Stomach (tissue), 9 donors: Measurements from ENCODE around the gene SIK2. TPM values are rescaled to one million over a fixed set of nuclear protein-coding genes. Genes with fewer than 3 reads are reported as not detected.

Source experiments
- DNase-seq, 2 donors: peaks; one replicate each; pipeline versions ENCODE4 v3.0.0 to v3.0.0-alpha.2; 2013 to 2019
- H3K27ac ChIP-seq, 5 donors: fragments of 200-600 bp in 4 of 5; sonication (generic) in 4 of 5; one replicate each; pipeline ENCODE4 v1.5.1; 2013 to 2019; ENCODE audit warnings: mild to moderate bottlenecking in 1 of 5, moderate library complexity in 1 of 5
- H3K27me3 ChIP-seq, 3 donors: fragments of 200-600 bp; sonication (generic); one replicate each; pipeline ENCODE4 v1.5.1; 2017 to 2019; ENCODE audit warnings: mixed run types in 1 of 3
- H3K36me3 ChIP-seq, 4 donors: fragments of 200-600 bp; sonication (generic); 1 replicate in 3 of 4; 2 replicates in 1 of 4; pipeline ENCODE4 v1.5.1; 2016 to 2019
- H3K4me1 ChIP-seq, 4 donors: fragments of 200-600 bp; sonication (generic); one replicate each; pipeline ENCODE4 v1.5.1; 2016 to 2019
- H3K4me3 ChIP-seq, 4 donors: fragments of 200-600 bp; sonication (generic) in 3 of 4; one replicate each; pipeline ENCODE4 v1.5.1; 2016 to 2019; ENCODE audit warnings: mild to moderate bottlenecking in 1 of 4
- H3K9me3 ChIP-seq, 4 donors: fragments of 200-600 bp; sonication (generic); one replicate each; pipeline ENCODE4 v1.5.1; 2016 to 2019
- CTCF ChIP-seq, 7 experiments: fragments of 450-650 bp in 4 of 7; fragments of 200-600 bp in 3 of 7; sonication (generic) in 3 of 7; IDR thresholded peaks; one replicate each; pipeline ENCODE4 v1.5.1; 2016 to 2019; ENCODE audit warnings: antibody characterized with exemption in 7 of 7, control low read depth in 2 of 7, mild to moderate bottlenecking in 1 of 7
- EP300 ChIP-seq: sonication (generic); formaldehyde crosslinking; IDR thresholded peaks from one replicate; pipeline ENCODE4 v1.6.1; 2017; ENCODE audit warnings: antibody characterized with exemption
- POLR2A ChIP-seq, 4 donors: fragments of 450-650 bp; IDR thresholded peaks; one replicate each; pipeline ENCODE4 v1.6.1; 2016; ENCODE audit warnings: antibody characterized with exemption in 4 of 4, control low read depth in 2 of 4, mild to moderate bottlenecking in 1 of 4, moderate library complexity in 1 of 4
- POLR2AphosphoS5 ChIP-seq, 3 donors: sonication (generic); formaldehyde crosslinking; IDR thresholded peaks; one replicate each; pipeline ENCODE4 v1.6.1; 2016; ENCODE audit warnings: antibody characterized with exemption in 3 of 3
- WGBS, 5 donors: extraction: QIAGEN DNeasy Blood & Tissue Kit in 3 of 5; methylation state at CpG; one replicate each; pipeline versions ENCODE4 v1.1.5 to v1.1.7; 2013 to 2018; 5-methylcytosine and 5-hydroxymethylcytosine counted together
- intact Hi-C: fragments of 100-400 bp; cut with DNase I; formaldehyde crosslinking; loops from one replicate; pipeline ENCODE4 v1.15.1; 2023; ENCODE audit warnings: low total_unique reads
- polyA plus RNA-seq, 3 donors: library from polyadenylated mRNA; stranded (reverse); fragments of 200-250 nt; gene quantifications; one replicate each; pipeline ENCODE4 v1.2.3, GENCODE V29; 2013
- total RNA-seq, 5 donors: library from RNA; depleted of rRNA; stranded (reverse); fragments of >200 nt; gene quantifications; one replicate each; pipeline versions ENCODE4 v1.1.0 to v1.2.3, GENCODE V29; 2014 to 2016
- donor health status: healthy with polysubstance abuse.
- donor health status: Bipolar disorder and iron deficiency.
- donor health status: healthy.

The SIK2 gene
- total and polyA plus RNA-seq, 8 donors, result 5.5 to 86.9 (median 18.4) TPM

- intact Hi-C loops, result no loop called here
- Histone ChIP-seq H3K4me3 (no peak overlapping the region), H3K27ac (no peak overlapping the region), H3K4me1 (no peaks in the 10 kb centered on the region), H3K9me3 (no peaks in the 10 kb centered on the region), H3K27me3 (no peaks in the 10 kb centered on the region), H3K36me3 (no peaks in the 10 kb centered on the region)
- 83 to 100% (median 93%) methylated on average over 1 of the region's 1 CpG for WGBS, 5 donors
- TF ChIP-seq POLR2AphosphoS5 (IDR thresholded peaks at IDR 0.05), result no peak
- no peak for TF ChIP-seq CTCF (IDR thresholded peaks at IDR 0.05)
- TF ChIP-seq POLR2A (IDR thresholded peaks at IDR 0.05), result no peak
- no peak for TF ChIP-seq EP300
- no peak for DNase-seq
Observed at GRCh38 chr11:111581341-111581740, 20.9 kb upstream of the SIK2 start.

- Histone ChIP-seq H3K4me3 (no peak overlapping the region), H3K27ac (no peak overlapping the region), H3K27me3 (no peaks in the 10 kb centered on the region), H3K9me3 (no peaks in the 10 kb centered on the region), H3K36me3 (no peaks in the 10 kb centered on the region), H3K4me1 (no peaks in the 10 kb centered on the region)
- TF ChIP-seq EP300 (no peak), CTCF (IDR thresholded peaks at IDR 0.05) (no peak), POLR2AphosphoS5 (IDR thresholded peaks at IDR 0.05) (no peak), POLR2A (IDR thresholded peaks at IDR 0.05) (no peak)
- intact Hi-C loops, result no loop called here
- no peak for DNase-seq
Observed at GRCh38 chr11:111582163-111582562, 20.1 kb upstream of the SIK2 start.

- H3K27me3 ChIP-seq, result no peaks in the 10 kb centered on the region
- no peak overlapping the region for H3K27ac ChIP-seq
- H3K36me3 ChIP-seq, result no peaks in the 10 kb centered on the region
- H3K4me3 ChIP-seq, result no peak overlapping the region
- WGBS, 5 donors, result 54 to 61% (median 58%) methylated on average over 4 of the region's 4 CpGs
- no peaks in the 10 kb centered on the region for H3K4me1 ChIP-seq
- no peaks in the 10 kb centered on the region for H3K9me3 ChIP-seq
- intact Hi-C loops, result no loop called here
- TF ChIP-seq POLR2A (IDR thresholded peaks at IDR 0.05), result no peak
- no peak for TF ChIP-seq POLR2AphosphoS5 (IDR thresholded peaks at IDR 0.05)
- TF ChIP-seq CTCF (IDR thresholded peaks at IDR 0.05), result no peak
- no peak for TF ChIP-seq EP300
- no peak for DNase-seq
Observed at GRCh38 chr11:111582881-111583280, 19.4 kb upstream of the SIK2 start.

- H3K4me3 ChIP-seq, result no peak overlapping the region
- H3K36me3 ChIP-seq, result no peaks in the 10 kb centered on the region
- peak in 1 of 2 donors; percentile 46 for DNase-seq
- WGBS, 5 donors, result 46 to 54% (median 50%) methylated on average over 2 of the region's 2 CpGs
- TF ChIP-seq EP300 (no peak), POLR2A (IDR thresholded peaks at IDR 0.05) (no peak), CTCF (IDR thresholded peaks at IDR 0.05) (no peak), POLR2AphosphoS5 (IDR thresholded peaks at IDR 0.05) (no peak)
- H3K4me1 ChIP-seq, result peaks cover 0 to 4% (median 0%) of the 10 kb centered on the region in 4 donors
- no peaks in the 10 kb centered on the region for H3K9me3 ChIP-seq
- no peak overlapping the region for H3K27ac ChIP-seq
- no peaks in the 10 kb centered on the region for H3K27me3 ChIP-seq
- intact Hi-C loops, result no loop called here
Observed at GRCh38 chr11:111585371-111585770, 16.9 kb upstream of the SIK2 start.
